Endothelial cell of umbilical vein (primary cell): ENCODE results near the gene SPRR3. TPM values are rescaled to one million over a fixed set of nuclear protein-coding genes. Genes with fewer than 3 reads are reported as not detected.

Experiments used
- BruUV-seq: library from RNA; stranded (reverse); fragments of 400-500 nt; replicated peaks from 2 replicates; lab custom pipeline; 2021; lab: Mats Ljungman, UMichigan
- CTCF ChIA-PET: fragments of 300-600, 350-600 bp; sonication (Branson Sonifier 250); formaldehyde crosslinking; loops from one replicate; lab custom pipeline; 2021; ENCODE audit warnings: antibody characterized with exemption, inconsistent platforms; lab: Charles Lee
- POLR2A ChIA-PET: fragments of 300-600, 350-600 bp; sonication (Branson Sonifier 250); formaldehyde crosslinking; loops from one replicate; lab custom pipeline; 2021; ENCODE audit warnings: antibody characterized with exemption, inconsistent platforms; lab: Charles Lee
- DNase-seq: peaks from one replicate; pipeline ENCODE4 v3.0.0-alpha.2; 2011; ENCODE audit warnings: low read depth, low spot score
- FAIRE-seq: peaks from 2 replicates; lab custom pipeline; 2011; peaks lifted over from hg19 to GRCh38; lab: Jason Lieb, UNC
- H2AFZ ChIP-seq: 2 replicates; pipeline ENCODE4 v1.6.0; 2012; ENCODE audit warnings: low read depth, low read length, control low read depth, inconsistent platforms
- H3K27ac ChIP-seq: 2 replicates; pipeline ENCODE4 v1.5.1; 2011; ENCODE audit warnings: low read depth, mild to moderate bottlenecking, control low read depth, low read length, moderate library complexity; ENCODE audit not compliant: insufficient read depth
- H3K27me3 ChIP-seq, 2 experiments: 2 replicates each; pipeline versions ENCODE4 v1.6.0 to v1.6.1; 2011; ENCODE audit warnings: low read length in 2 of 2, mixed read lengths in 1 of 2; ENCODE audit not compliant: control insufficient read depth in 2 of 2, insufficient read depth in 2 of 2
- H3K36me3 ChIP-seq, 2 experiments: 2 replicates in 1 of 2; 3 replicates in 1 of 2; pipeline ENCODE4 v1.5.1; 2011; ENCODE audit warnings: low read length in 2 of 2, mild to moderate bottlenecking in 1 of 2, moderate library complexity in 1 of 2; ENCODE audit not compliant: control insufficient read depth in 2 of 2, insufficient read depth in 2 of 2; ENCODE audit errors: extremely low read depth in 1 of 2
- H3K4me1 ChIP-seq: 3 replicates; pipeline ENCODE4 v1.5.1; 2011; ENCODE audit warnings: mild to moderate bottlenecking, low read length; ENCODE audit not compliant: control insufficient read depth, insufficient read depth; ENCODE audit errors: extremely low read depth
- H3K4me2 ChIP-seq: 2 replicates; pipeline ENCODE4 v1.6.1; 2011; ENCODE audit warnings: low read length, control low read depth, mixed read lengths; ENCODE audit not compliant: insufficient read depth
- H3K4me3 ChIP-seq, 3 experiments: fragments of 200-600 bp in 1 of 3; sonication (generic), shearing (Covaris generic) in 1 of 3; replicated peaks in 1 of 3; 2 replicates each; pipeline ENCODE4 v1.5.1; 2011 to 2016; ENCODE audit warnings: control low read depth in 3 of 3, low read length in 3 of 3, mild to moderate bottlenecking in 2 of 3, inconsistent platforms in 1 of 3, low read depth in 1 of 3, moderate library complexity in 1 of 3; ENCODE audit not compliant: insufficient read depth in 1 of 3
- H3K79me2 ChIP-seq: 2 replicates; pipeline ENCODE4 v1.6.0; 2012; ENCODE audit warnings: low read length, inconsistent platforms; ENCODE audit not compliant: control insufficient read depth, insufficient read depth
- H3K9ac ChIP-seq: replicated peaks from 2 replicates; pipeline ENCODE3; 2011; ENCODE audit warnings: low read length, control low read depth; ENCODE audit not compliant: insufficient read depth; ENCODE audit errors: extremely low read depth
- H3K9me1 ChIP-seq: replicated peaks from 3 replicates; pipeline ENCODE4 v1.6.0; 2011; ENCODE audit warnings: mild to moderate bottlenecking, low read length; ENCODE audit not compliant: control insufficient read depth, insufficient read depth; ENCODE audit errors: extremely low read depth
- H3K9me3 ChIP-seq: replicated peaks from 2 replicates; pipeline ENCODE4 v1.5.1; 2012; ENCODE audit warnings: low read length, inconsistent platforms; ENCODE audit not compliant: control insufficient read depth, insufficient read depth
- H4K20me1 ChIP-seq: replicated peaks from 2 replicates; pipeline ENCODE3; 2011; ENCODE audit warnings: mild to moderate bottlenecking, low read length; ENCODE audit not compliant: control insufficient read depth, insufficient read depth; ENCODE audit errors: extremely low read depth
- EZH2 ChIP-seq: IDR thresholded peaks from 2 replicates; pipeline ENCODE4 v1.6.1; 2012; ENCODE audit warnings: borderline replicate concordance, low read depth, mild to moderate bottlenecking, moderate library complexity, low read length, inconsistent platforms; ENCODE audit not compliant: severe bottlenecking
- FOS ChIP-seq: IDR thresholded peaks from 2 replicates; pipeline ENCODE4 v1.6.1; 2011; ENCODE audit warnings: mild to moderate bottlenecking, low read length, moderate library complexity, borderline replicate concordance; ENCODE audit not compliant: insufficient read depth
- GATA2 ChIP-seq: IDR thresholded peaks from 2 replicates; pipeline ENCODE4 v1.7.0; 2011; ENCODE audit warnings: low read depth, mild to moderate bottlenecking, moderate library complexity, mixed read lengths, low read length; ENCODE audit not compliant: insufficient read length, insufficient read depth
- JUN ChIP-seq: IDR thresholded peaks from 2 replicates; pipeline ENCODE4 v1.6.1; 2011; ENCODE audit warnings: borderline replicate concordance, low read depth; ENCODE audit not compliant: insufficient read length, insufficient read depth
- MYC ChIP-seq: IDR thresholded peaks from one replicate; pipeline ENCODE4 v1.6.1; 2011; ENCODE audit warnings: mild to moderate bottlenecking, low read depth, low read length
- POLR2A ChIP-seq: IDR thresholded peaks from 2 replicates; pipeline ENCODE4 v1.6.1; 2012; ENCODE audit warnings: low read depth, mild to moderate bottlenecking, control low read depth, low read length
- POLR2AphosphoS5 ChIP-seq: IDR thresholded peaks from 2 replicates; pipeline ENCODE4 v1.6.1; 2012; ENCODE audit warnings: low read depth, mild to moderate bottlenecking, control low read depth, low read length, moderate library complexity; ENCODE audit not compliant: insufficient read depth
- dilution Hi-C: fragments of 300-500 bp; cut with MboI; formaldehyde crosslinking; loops from one replicate; pipeline ENCODE4 v1.15.0; 2019; ENCODE audit warnings: low sequenced_read_pairs; ENCODE audit not compliant: extremely low pct_ligation_motif_present
- intact Hi-C: fragments of 100-400 bp; cut with micrococcal nuclease; formaldehyde crosslinking; loops from one replicate; pipeline ENCODE4 v1.10.0; 2022
- polyA plus RNA-seq, 4 experiments: library from polyadenylated mRNA; depleted of rRNA in 3 of 4; stranded (reverse) in 3 of 4; unstranded in 1 of 4; fragments of >200 nt; gene quantifications; 2 replicates each; pipeline versions ENCODE4 v1.2.1 to v1.2.3, GENCODE V29; 2011 to 2012; ENCODE audit warnings: missing spikeins in 1 of 4
- total RNA-seq: library from RNA; stranded (reverse); gene quantifications from 2 replicates; pipeline ENCODE4 v1.2.3, GENCODE V29; 2021
- TF ChIP-seq, protein P1 (sequence below), 2 donors: IDR thresholded peaks; 1 replicate in 1 of 2; 2 replicates in 1 of 2; pipeline ENCODE4 v1.5.1; 2011; ENCODE audit warnings: low read length in 2 of 2, mild to moderate bottlenecking in 2 of 2, moderate library complexity in 2 of 2, control low read depth in 1 of 2, inconsistent platforms in 1 of 2, low read depth in 1 of 2; ENCODE audit not compliant: insufficient read depth in 1 of 2; ENCODE audit errors: extremely low read depth in 1 of 2
- TF ChIP-seq, protein P2 (sequence below): IDR thresholded peaks from 2 replicates; pipeline ENCODE4 v1.6.1; 2011; ENCODE audit not compliant: insufficient read depth, insufficient read length

The SPRR3 gene
- total and polyA plus RNA-seq, 2 donors (not counting 3 experiments of a cell fraction or from before 2014, with no cell fraction given), result not detected

- H3K4me2 ChIP-seq, result no peak overlapping the region
- FAIRE-seq (no peak), DNase-seq (no peak)
- no peak overlapping the region for H3K27ac ChIP-seq
- intact Hi-C loops (no loop called here), dilution Hi-C loops (no loop called here)
- no peaks in the 10 kb centered on the region for H4K20me1 ChIP-seq
- no peaks in the 10 kb centered on the region for H3K79me2 ChIP-seq
- no peaks in the 10 kb centered on the region for H3K36me3 ChIP-seq
- H3K9me3 ChIP-seq, result no peaks in the 10 kb centered on the region
- H2AFZ ChIP-seq, result no peak overlapping the region
- H3K9ac ChIP-seq, result no peak overlapping the region
- no peaks in the 10 kb centered on the region for H3K27me3 ChIP-seq
- ChIA-PET POLR2A (no interaction called here), CTCF (no interaction called here)
- H3K4me1 ChIP-seq, result no peaks in the 10 kb centered on the region
- BruUV-seq, result no TSS peak
- H3K9me1 ChIP-seq, result no peaks in the 10 kb centered on the region
- TF ChIP-seq FOS, result no peak
- TF ChIP-seq GATA2, result no peak
- no peak for TF ChIP-seq MYC
- TF ChIP-seq EZH2, result no peak
- TF ChIP-seq, protein P1, sequence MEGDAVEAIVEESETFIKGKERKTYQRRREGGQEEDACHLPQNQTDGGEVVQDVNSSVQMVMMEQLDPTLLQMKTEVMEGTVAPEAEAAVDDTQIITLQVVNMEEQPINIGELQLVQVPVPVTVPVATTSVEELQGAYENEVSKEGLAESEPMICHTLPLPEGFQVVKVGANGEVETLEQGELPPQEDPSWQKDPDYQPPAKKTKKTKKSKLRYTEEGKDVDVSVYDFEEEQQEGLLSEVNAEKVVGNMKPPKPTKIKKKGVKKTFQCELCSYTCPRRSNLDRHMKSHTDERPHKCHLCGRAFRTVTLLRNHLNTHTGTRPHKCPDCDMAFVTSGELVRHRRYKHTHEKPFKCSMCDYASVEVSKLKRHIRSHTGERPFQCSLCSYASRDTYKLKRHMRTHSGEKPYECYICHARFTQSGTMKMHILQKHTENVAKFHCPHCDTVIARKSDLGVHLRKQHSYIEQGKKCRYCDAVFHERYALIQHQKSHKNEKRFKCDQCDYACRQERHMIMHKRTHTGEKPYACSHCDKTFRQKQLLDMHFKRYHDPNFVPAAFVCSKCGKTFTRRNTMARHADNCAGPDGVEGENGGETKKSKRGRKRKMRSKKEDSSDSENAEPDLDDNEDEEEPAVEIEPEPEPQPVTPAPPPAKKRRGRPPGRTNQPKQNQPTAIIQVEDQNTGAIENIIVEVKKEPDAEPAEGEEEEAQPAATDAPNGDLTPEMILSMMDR (IDR thresholded peaks at IDR 0.05; ENCODE audit: extremely low read depth in 1 of 2, insufficient read depth in 1 of 2, low read depth in 1 of 2, low read length in 2 of 2), result no peak
- no peak for TF ChIP-seq POLR2AphosphoS5
- TF ChIP-seq JUN, result no peak
- TF ChIP-seq POLR2A, result no peak
- TF ChIP-seq, protein P2, sequence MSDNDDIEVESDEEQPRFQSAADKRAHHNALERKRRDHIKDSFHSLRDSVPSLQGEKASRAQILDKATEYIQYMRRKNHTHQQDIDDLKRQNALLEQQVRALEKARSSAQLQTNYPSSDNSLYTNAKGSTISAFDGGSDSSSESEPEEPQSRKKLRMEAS, result no peak
- H3K4me3 ChIP-seq, result no peak overlapping the region
Measured at GRCh38 chr1:152972196-152972886, 29.2 kb upstream of the SPRR3 start.
